ENCODE measurements around the gene UROC1.

- TF ChIP-seq CTCF (IDR thresholded peaks at IDR 0.05) (no peak), EZH2 (IDR thresholded peaks at IDR 0.05; ENCODE audit: borderline replicate concordance, insufficient read depth, low read depth, low read length, poor library complexity, severe bottlenecking) (no peak)
Observed at GRCh38 chr3:126467611-126467955, 50.0 kb downstream of the UROC1 start.
